ENCODE measurements around the gene NKIRAS1. TPM values are rescaled to one million over a fixed set of nuclear protein-coding genes. Genes with fewer than 3 reads are reported as not detected.

The NKIRAS1 gene
- 31.6 TPM for total RNA-seq

DNA sequence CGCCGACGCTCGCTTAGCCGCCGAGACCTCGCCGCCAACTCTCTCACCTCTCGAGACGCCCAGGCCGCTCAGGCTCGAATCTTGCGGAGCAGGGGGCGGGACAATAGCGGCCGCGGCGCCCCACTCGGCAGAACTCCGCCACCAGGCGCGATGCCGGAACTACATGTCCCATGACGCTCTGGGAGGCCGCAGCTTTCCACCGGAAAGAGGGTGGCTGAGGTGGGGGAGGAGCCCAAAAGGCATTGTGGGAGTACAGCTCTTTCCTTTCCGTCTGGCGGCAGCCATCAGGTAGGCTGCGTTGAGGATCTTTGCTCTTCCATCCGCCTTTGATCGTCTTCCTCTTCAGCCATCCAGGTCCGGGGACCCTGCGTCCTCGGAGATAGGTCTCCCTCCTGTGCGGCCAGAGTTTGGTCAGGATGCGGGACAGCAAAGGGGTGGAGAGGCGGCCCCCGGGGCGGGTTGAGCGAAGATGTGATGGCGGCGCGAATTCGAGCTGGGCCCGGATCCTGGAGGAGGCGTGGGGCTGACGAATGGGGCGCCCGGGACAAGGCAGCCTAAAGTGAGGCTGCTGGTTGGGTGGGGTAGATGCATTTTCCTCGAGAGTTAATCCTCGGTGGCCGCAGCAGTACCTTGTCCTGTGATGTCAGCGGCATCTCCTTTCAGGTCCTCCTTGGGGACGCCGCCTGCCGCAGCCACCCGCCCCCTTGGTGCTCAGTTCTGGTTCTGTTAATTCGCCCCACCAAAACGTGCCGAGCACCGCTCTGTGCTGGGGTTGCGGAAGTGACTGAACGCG is at the start of gene NKIRAS1, which contains the start of gene RPL15:
NKIRAS1 (minus strand) TSS at position 105 of the 793 bp plus-strand sequence. CDS start 6,086 bp downstream, outside the sequence.
RPL15 (plus strand) TSS at position 247 of the 793 bp plus-strand sequence. CDS start 728 bp downstream, outside the sequence.

DNA sequence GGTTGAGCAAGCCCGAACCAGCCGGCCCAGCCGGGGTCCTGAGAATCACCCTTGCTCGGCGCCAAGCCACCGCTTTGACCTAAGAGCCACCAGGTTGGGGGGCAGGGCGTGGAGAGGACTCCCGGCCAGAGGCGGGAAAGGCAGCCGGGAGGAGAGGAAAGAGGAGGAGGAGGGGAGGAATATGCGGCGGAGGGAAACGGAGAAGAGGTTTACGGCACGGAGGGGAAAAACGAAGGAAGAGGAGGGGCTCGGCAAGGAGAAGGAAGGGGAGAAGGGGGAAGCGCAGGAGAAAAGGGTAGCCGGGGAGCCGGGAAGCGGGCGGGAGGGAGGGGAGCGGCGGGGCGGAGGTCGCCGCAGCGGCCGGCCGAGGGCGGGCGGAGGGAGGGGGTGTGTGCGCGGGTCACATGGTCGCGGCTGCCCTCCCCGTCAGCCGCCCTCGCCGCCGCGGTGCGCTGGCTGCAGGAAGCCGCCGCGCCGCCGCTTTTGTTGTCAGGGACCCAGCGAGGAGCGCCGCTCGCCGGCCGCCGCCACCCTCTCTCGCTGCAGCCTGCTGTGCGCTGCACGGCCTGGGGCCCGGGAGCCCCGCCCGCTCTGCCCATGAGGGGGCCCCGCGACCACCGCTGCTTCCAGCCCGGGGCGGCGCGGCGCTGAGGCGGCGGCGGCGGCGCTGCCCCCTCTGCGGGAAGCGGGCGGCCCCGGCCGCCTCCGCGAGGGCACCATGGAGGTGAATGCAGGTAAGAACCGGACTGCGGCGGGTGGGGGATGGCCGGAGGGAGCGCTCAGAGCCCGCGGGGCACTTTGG is 28.3 kb upstream of the NKIRAS1 start, which contains the start of gene NR1D2:
NR1D2 (plus strand) TSS at position 426 of the 802 bp plus-strand sequence; CDS start at position 719, 293 bp downstream.

Other genes with a start within 250 kb of the NKIRAS1 start
- gene UBE2E1, start 111.0 kb downstream of the NKIRAS1 start, total RNA-seq, result 84.8 TPM
- gene RPL15, start 142 bp upstream of the NKIRAS1 start, total RNA-seq, result 2,360 TPM
- gene NR1D2, start 28.3 kb upstream of the NKIRAS1 start, total RNA-seq, result 38.8 TPM